A673 (cell line): ENCODE results near the gene WASF1. TPM values are rescaled to one million over a fixed set of nuclear protein-coding genes. Genes with fewer than 3 reads are reported as not detected.

Source experiments
- BruUV-seq: library from RNA; stranded (reverse); fragments of 400-500 nt; replicated peaks from 2 replicates; lab custom pipeline; 2021; lab: Mats Ljungman, UMichigan
- CTCF ChIA-PET: fragments of 300-600 bp; sonication (Branson Sonifier 250); formaldehyde crosslinking; loops from one replicate; lab custom pipeline; 2022; ENCODE audit warnings: antibody characterized with exemption; lab: Charles Lee
- POLR2A ChIA-PET: fragments of 300-600 bp; sonication (Branson Sonifier 250); formaldehyde crosslinking; loops from one replicate; lab custom pipeline; 2022; ENCODE audit warnings: antibody characterized with exemption; ENCODE audit not compliant: low non-redundant PET; lab: Charles Lee
- DNase-seq: peaks from one replicate; pipeline ENCODE4 v3.0.0-alpha.2; 2015; ENCODE audit warnings: low spot score
- H3K27ac ChIP-seq: fragments of 200-600 bp; sonication (generic); 2 replicates; pipeline ENCODE4 v1.5.1; 2016; ENCODE audit warnings: mixed run types, low read depth, mild to moderate bottlenecking, mixed read lengths, antibody characterized with exemption, low read length; ENCODE audit not compliant: poor library complexity, severe bottlenecking
- H3K27me3 ChIP-seq: fragments of 200-600 bp; sonication (generic); replicated peaks from 2 replicates; pipeline ENCODE4 v1.6.1; 2017; ENCODE audit warnings: mixed run types, low read depth, mild to moderate bottlenecking, mixed read lengths, antibody characterized with exemption, low read length; ENCODE audit not compliant: insufficient read depth, poor library complexity
- H3K36me3 ChIP-seq: fragments of 200-600 bp; sonication (generic); 2 replicates; pipeline ENCODE4 v1.6.1; 2016; ENCODE audit warnings: mixed run types, mild to moderate bottlenecking, mixed read lengths, antibody characterized with exemption, low read length; ENCODE audit not compliant: insufficient read depth, poor library complexity, severe bottlenecking
- H3K4me1 ChIP-seq: fragments of 200-600 bp; sonication (generic); 2 replicates; pipeline ENCODE4 v1.6.1; 2017; ENCODE audit warnings: mixed run types, mild to moderate bottlenecking, mixed read lengths, antibody characterized with exemption, low read length; ENCODE audit not compliant: insufficient read depth, poor library complexity, severe bottlenecking
- H3K4me3 ChIP-seq: fragments of 200-600 bp; sonication (generic); 2 replicates; pipeline ENCODE4 v1.5.1; 2016; ENCODE audit warnings: low read depth, mixed run types, mild to moderate bottlenecking, mixed read lengths, low read length; ENCODE audit not compliant: poor library complexity, severe bottlenecking
- H3K9me3 ChIP-seq: fragments of 200-600 bp; sonication (generic); 2 replicates; pipeline ENCODE4 v1.6.1; 2016; ENCODE audit warnings: mixed run types, low read depth, mild to moderate bottlenecking, mixed read lengths, antibody characterized with exemption, low read length; ENCODE audit not compliant: poor library complexity, severe bottlenecking
- CTCF ChIP-seq: fragments of 300-800, 200-600 bp; sonication (generic); conservative IDR thresholded peaks from 2 replicates; pipeline ENCODE4 v1.5.1; 2017; ENCODE audit warnings: low read depth, mild to moderate bottlenecking, antibody characterized with exemption, low read length, moderate library complexity, mixed read lengths
- EZH2 ChIP-seq: fragments of 200-600 bp; sonication (generic); IDR thresholded peaks from 2 replicates; pipeline ENCODE4 v1.6.1; 2017; ENCODE audit warnings: borderline replicate concordance, low read depth, mild to moderate bottlenecking, mixed read lengths, antibody characterized with exemption, low read length; ENCODE audit not compliant: poor library complexity, severe bottlenecking
- intact Hi-C: fragments of 100-400 bp; cut with micrococcal nuclease; formaldehyde crosslinking; loops from one replicate; pipeline ENCODE4 v1.10.0; 2022; ENCODE audit not compliant: unreplicated experiment
- total RNA-seq: library from RNA; stranded (reverse); gene quantifications from 2 replicates; pipeline ENCODE4 v1.2.3, GENCODE V29; 2021

Gene WASF1
- total RNA-seq, 1 experiment from 2014 or later: 159 TPM

GRCh38 chr6:110191477-110191876 is 12.0 kb upstream of the WASF1 start:
- BruUV-seq: no TSS peak

DNA sequence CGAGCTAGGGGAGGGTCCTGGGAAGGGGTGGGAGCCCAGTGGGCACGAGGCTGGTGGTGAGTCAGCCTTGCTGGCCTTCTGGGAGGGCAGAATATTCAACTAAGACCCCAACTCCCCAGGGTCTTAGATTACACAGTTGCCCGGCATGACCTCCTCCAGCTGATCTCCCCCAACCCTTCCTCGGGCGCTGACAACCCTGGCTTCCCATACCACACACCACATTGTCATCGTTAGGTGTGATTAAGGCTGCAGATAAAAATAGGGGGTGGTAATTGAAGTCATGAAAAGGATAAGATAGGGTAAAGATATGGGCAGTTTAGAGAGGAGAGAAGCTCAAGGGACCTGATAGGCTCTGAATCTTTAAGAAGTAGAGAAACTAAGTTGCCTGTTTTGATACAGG is 11.3 kb upstream of the WASF1 start:
- peaks cover 9% of the 10 kb centered on the region for H3K36me3 ChIP-seq
- no peaks in the 10 kb centered on the region for H3K27me3 ChIP-seq
- BruUV-seq: no TSS peak
- no peak overlapping the region for H3K4me3 ChIP-seq
- no peaks in the 10 kb centered on the region for H3K9me3 ChIP-seq
- DNase-seq: no peak
- ChIA-PET CTCF (no interaction called here), POLR2A (no interaction called here)
- intact Hi-C loops: no loop called here
- no peak for TF ChIP-seq EZH2
- TF ChIP-seq CTCF: no peak
- H3K27ac ChIP-seq: no peak overlapping the region
- peaks cover 32% of the 10 kb centered on the region for H3K4me1 ChIP-seq

More at GRCh38 chr6:110191477-110191876, 12.0 kb upstream of the WASF1 start:
- Histone ChIP-seq H3K4me3 (no peak overlapping the region), H3K9me3 (no peaks in the 10 kb centered on the region), H3K27ac (no peak overlapping the region), H3K36me3 (peaks cover 9% of the 10 kb centered on the region), H3K27me3 (no peaks in the 10 kb centered on the region), H3K4me1 (peaks cover 27% of the 10 kb centered on the region)
- CTCF ChIA-PET: no interaction called here
- intact Hi-C loops: no loop called here
- TF ChIP-seq EZH2: no peak
- TF ChIP-seq CTCF: no peak
- POLR2A ChIA-PET: no interaction called here
- no peak for DNase-seq

DNA sequence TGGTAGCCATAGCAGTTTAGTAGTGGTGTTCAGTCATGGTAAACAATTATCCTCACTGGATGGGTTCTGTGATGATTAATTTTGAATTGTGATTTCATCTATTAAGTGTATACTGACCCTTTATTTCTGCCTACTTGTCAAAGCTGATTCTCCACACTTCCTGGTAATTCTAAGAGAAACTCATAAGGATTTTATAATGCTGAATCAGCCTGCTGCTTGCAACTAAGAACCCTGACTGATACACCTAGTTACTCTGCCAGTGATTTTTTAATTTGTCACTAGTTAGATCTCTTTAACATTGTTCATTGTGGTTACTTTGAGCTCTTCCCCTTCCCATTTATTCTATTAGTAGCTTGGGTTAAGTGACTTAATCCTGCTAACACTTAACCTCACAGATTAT is 9.3 kb upstream of the WASF1 start:
- H3K4me3 ChIP-seq: no peak overlapping the region
- peak overlapping the region; percentile 24 for H3K27ac ChIP-seq
- ChIA-PET POLR2A (no interaction called here), CTCF (no interaction called here)
- DNase-seq: no peak
- no peaks in the 10 kb centered on the region for H3K9me3 ChIP-seq
- intact Hi-C loops: loop anchor here (10.0 kb wide), 1 partner anchor 166 kb away; the partner anchor contains the start of gene METTL24
- BruUV-seq: no TSS peak
- no peak for TF ChIP-seq EZH2
- H3K4me1 ChIP-seq: peaks cover 39% of the 10 kb centered on the region
- no peaks in the 10 kb centered on the region for H3K27me3 ChIP-seq
- peaks cover 3% of the 10 kb centered on the region for H3K36me3 ChIP-seq

- Histone ChIP-seq H3K4me1 (peaks cover 40% of the 10 kb centered on the region), H3K9me3 (no peaks in the 10 kb centered on the region), H3K27ac (peak overlapping the region; percentile 51), H3K27me3 (no peaks in the 10 kb centered on the region), H3K4me3 (peak overlapping the region; percentile 16), H3K36me3 (no peaks in the 10 kb centered on the region)
- ChIA-PET POLR2A (no interaction called here), CTCF (no interaction called here)
- no peak for TF ChIP-seq CTCF
- no peak for TF ChIP-seq EZH2
- BruUV-seq: no TSS peak
- no peak for DNase-seq
- intact Hi-C loops: loop anchor here (10.0 kb wide), 1 partner anchor 169 kb away; the partner anchor contains the start of gene METTL24
These were observed 6.4 kb upstream of the WASF1 start for GRCh38 chr6:110185879-110186278.
